GM12878 (cell line): ENCODE data around the gene SPOCD1. TPM values are rescaled to one million over a fixed set of nuclear protein-coding genes. Genes with fewer than 3 reads are reported as not detected.

Experiments used
- ASH2L ChIP-seq: fragments of 300-600, 200-600 bp; sonication (generic); IDR thresholded peaks from 2 replicates; pipeline ENCODE4 v1.6.1; 2017; ENCODE audit warnings: low read depth, mild to moderate bottlenecking, borderline replicate concordance
- EZH2 ChIP-seq: IDR thresholded peaks from 2 replicates; pipeline ENCODE4 v1.6.1; 2012; ENCODE audit warnings: low read depth, mild to moderate bottlenecking, control low read depth, inconsistent platforms, low read length, borderline replicate concordance; ENCODE audit not compliant: control insufficient read depth
- HSF1 ChIP-seq: fragments of 150-350 bp; IDR thresholded peaks from 2 replicates; pipeline ENCODE4 v1.6.1; 2014; ENCODE audit warnings: mild to moderate bottlenecking, low read depth, low read length
- MLLT1 ChIP-seq: fragments of 450-650 bp; IDR thresholded peaks from 2 replicates; pipeline ENCODE4 v1.6.1; 2016; ENCODE audit warnings: mild to moderate bottlenecking
- ZNF622 ChIP-seq: fragments of 450-650 bp; IDR thresholded peaks from 2 replicates; pipeline ENCODE4 v1.6.1; 2017; ENCODE audit warnings: mild to moderate bottlenecking, inconsistent platforms
- polyA plus RNA-seq, 11 experiments: library from polyadenylated mRNA; depleted of rRNA in 4 of 11; unstranded in 6 of 11; stranded (reverse) in 5 of 11; fragments of >200 nt; fragmentation: Nextera tagmentation in 4 of 11; fragmentation: Illumina TruSeq in 1 of 11; extraction: Ambion mirVana in 4 of 11; extraction: Trizol in 1 of 11; gene quantifications; 1 replicate in 1 of 11; 2 replicates in 10 of 11; pipeline versions ENCODE4 v1.2.1 to v1.2.3, GENCODE V29; 2011 to 2016; ENCODE audit warnings: inconsistent platforms in 2 of 11, missing spikeins in 2 of 11, low read depth in 1 of 11
- total RNA-seq, 4 experiments: library from RNA; depleted of rRNA in 3 of 4; stranded (reverse); fragments of >200 nt in 3 of 4; fragmentation: Illumina TruSeq in 1 of 4; extraction: Trizol in 1 of 4; gene quantifications; 2 replicates each; pipeline versions ENCODE4 v1.2.1 to v1.2.3, GENCODE V29; 2013 to 2021
- TF ChIP-seq, protein P1 (sequence below): fragments of 450-650 bp; IDR thresholded peaks from 2 replicates; pipeline ENCODE4 v1.6.1; 2014; ENCODE audit warnings: mild to moderate bottlenecking
- TF ChIP-seq, protein P2 (sequence below): fragments of 450-650 bp; IDR thresholded peaks from 2 replicates; pipeline ENCODE4 v1.6.1; 2017; ENCODE audit warnings: mild to moderate bottlenecking, moderate library complexity

The SPOCD1 gene
- total and polyA plus RNA-seq, 10 of the 15 experiments (the other 5 are each of a cell fraction or from before 2014, with no cell fraction given): 0.02 to 0.65 (median 0.13) TPM; not detected in 4

GRCh38 chr1:31786366-31787060 lies 29.3 kb downstream of the SPOCD1 start (continued):
- TF ChIP-seq, protein P1, sequence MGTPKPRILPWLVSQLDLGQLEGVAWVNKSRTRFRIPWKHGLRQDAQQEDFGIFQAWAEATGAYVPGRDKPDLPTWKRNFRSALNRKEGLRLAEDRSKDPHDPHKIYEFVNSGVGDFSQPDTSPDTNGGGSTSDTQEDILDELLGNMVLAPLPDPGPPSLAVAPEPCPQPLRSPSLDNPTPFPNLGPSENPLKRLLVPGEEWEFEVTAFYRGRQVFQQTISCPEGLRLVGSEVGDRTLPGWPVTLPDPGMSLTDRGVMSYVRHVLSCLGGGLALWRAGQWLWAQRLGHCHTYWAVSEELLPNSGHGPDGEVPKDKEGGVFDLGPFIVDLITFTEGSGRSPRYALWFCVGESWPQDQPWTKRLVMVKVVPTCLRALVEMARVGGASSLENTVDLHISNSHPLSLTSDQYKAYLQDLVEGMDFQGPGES: no peak
- TF ChIP-seq ASH2L (no peak), EZH2 (no peak), MLLT1 (no peak), HSF1 (no peak), ZNF622 (no peak)
- TF ChIP-seq, protein P2, sequence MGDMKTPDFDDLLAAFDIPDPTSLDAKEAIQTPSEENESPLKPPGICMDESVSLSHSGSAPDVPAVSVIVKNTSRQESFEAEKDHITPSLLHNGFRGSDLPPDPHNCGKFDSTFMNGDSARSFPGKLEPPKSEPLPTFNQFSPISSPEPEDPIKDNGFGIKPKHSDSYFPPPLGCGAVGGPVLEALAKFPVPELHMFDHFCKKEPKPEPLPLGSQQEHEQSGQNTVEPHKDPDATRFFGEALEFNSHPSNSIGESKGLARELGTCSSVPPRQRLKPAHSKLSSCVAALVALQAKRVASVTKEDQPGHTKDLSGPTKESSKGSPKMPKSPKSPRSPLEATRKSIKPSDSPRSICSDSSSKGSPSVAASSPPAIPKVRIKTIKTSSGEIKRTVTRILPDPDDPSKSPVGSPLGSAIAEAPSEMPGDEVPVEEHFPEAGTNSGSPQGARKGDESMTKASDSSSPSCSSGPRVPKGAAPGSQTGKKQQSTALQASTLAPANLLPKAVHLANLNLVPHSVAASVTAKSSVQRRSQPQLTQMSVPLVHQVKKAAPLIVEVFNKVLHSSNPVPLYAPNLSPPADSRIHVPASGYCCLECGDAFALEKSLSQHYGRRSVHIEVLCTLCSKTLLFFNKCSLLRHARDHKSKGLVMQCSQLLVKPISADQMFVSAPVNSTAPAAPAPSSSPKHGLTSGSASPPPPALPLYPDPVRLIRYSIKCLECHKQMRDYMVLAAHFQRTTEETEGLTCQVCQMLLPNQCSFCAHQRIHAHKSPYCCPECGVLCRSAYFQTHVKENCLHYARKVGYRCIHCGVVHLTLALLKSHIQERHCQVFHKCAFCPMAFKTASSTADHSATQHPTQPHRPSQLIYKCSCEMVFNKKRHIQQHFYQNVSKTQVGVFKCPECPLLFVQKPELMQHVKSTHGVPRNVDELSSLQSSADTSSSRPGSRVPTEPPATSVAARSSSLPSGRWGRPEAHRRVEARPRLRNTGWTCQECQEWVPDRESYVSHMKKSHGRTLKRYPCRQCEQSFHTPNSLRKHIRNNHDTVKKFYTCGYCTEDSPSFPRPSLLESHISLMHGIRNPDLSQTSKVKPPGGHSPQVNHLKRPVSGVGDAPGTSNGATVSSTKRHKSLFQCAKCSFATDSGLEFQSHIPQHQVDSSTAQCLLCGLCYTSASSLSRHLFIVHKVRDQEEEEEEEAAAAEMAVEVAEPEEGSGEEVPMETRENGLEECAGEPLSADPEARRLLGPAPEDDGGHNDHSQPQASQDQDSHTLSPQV: no peak
